Ovary (tissue), 10 donors: ENCODE data around the gene DGUOK. TPM values are rescaled to one million over a fixed set of nuclear protein-coding genes. Genes with fewer than 3 reads are reported as not detected.
"Not testable (repeated sequence)": the region's sequence is repeated elsewhere in the genome, so short reads cannot be mapped to it uniquely, and the experiment has no call there.

Experiments used
- DNase-seq, 5 donors: peaks; one replicate each; pipeline ENCODE4 v3.0.0-alpha.2; 2019 to 2020
- H3K27ac ChIP-seq, 2 donors: fragments of 200-600 bp; one replicate each; pipeline versions ENCODE4 v1.5.1 to v1.8.0; 2019 to 2022
- H3K27me3 ChIP-seq: fragments of 200-600 bp; one replicate; pipeline ENCODE4 v1.8.0; 2022
- H3K36me3 ChIP-seq: fragments of 200-600 bp; sonication (generic); one replicate; pipeline ENCODE4 v1.5.1; 2019
- H3K4me1 ChIP-seq: one replicate; pipeline ENCODE4 v1.8.1; 2013; ENCODE audit warnings: mild to moderate bottlenecking, moderate library complexity; ENCODE audit not compliant: insufficient read depth
- H3K4me3 ChIP-seq: fragments of 200-600 bp; sonication (generic); one replicate; pipeline ENCODE4 v1.5.1; 2017
- H3K9me3 ChIP-seq, 2 donors: fragments of 200-600 bp in 1 of 2; sonication (generic) in 1 of 2; one replicate each; pipeline versions ENCODE4 v1.5.1 to v1.8.1; 2013 to 2019; ENCODE audit warnings: mild to moderate bottlenecking in 1 of 2, moderate library complexity in 1 of 2
- EP300 ChIP-seq: sonication (generic); formaldehyde crosslinking; IDR thresholded peaks from one replicate; pipeline ENCODE4 v1.6.1; 2017; ENCODE audit warnings: antibody characterized with exemption
- POLR2A ChIP-seq: fragments of 450-650 bp; IDR thresholded peaks from one replicate; pipeline ENCODE4 v1.6.1; 2017; ENCODE audit warnings: antibody characterized with exemption, mild to moderate bottlenecking, moderate library complexity
- WGBS, 3 donors: extraction: QIAGEN DNeasy Blood & Tissue Kit in 1 of 3; methylation state at CpG; one replicate each; pipeline versions ENCODE4 v1.1.5 to v1.1.7; 2013 to 2017; 5-methylcytosine and 5-hydroxymethylcytosine counted together
- intact Hi-C, 4 donors: fragments of 100-400 bp; cut with DNase I; formaldehyde crosslinking; loops; one replicate each; pipeline versions ENCODE4 v1.11.0 to v1.15.1; 2022 to 2023
- long read RNA-seq, 3 donors: library from polyadenylated mRNA in 2 of 3; unstranded in 2 of 3; transcript quantifications; one replicate each; pipeline ENCODE4 v2.0.0 and lab custom pipeline, GENCODE V29; 2021 to 2026
- polyA plus RNA-seq, 2 donors: library from polyadenylated mRNA; stranded (reverse); fragments of 200-250 nt in 1 of 2; fragments of 350-450 nt in 1 of 2; fragmentation: Illumina TruSeq in 1 of 2; extraction: RNeasy Lipid Tissue Mini Kit (QIAGEN cat#74804) in 1 of 2; gene quantifications; one replicate each; pipeline ENCODE4 v1.2.3, GENCODE V29; 2013 to 2014
- total RNA-seq, 7 donors: library from RNA; depleted of rRNA in 2 of 7; stranded (reverse); fragments of >200 nt in 2 of 7; fragmentation: NEBNext Ultra II Directional in 3 of 7; extraction: Animal tissue kit (Norgen Biotek cat#: 25700) in 3 of 7; gene quantifications; one replicate each; pipeline versions ENCODE4 v1.1.0 to v1.2.4, GENCODE V29; 2016 to 2023
- TF ChIP-seq, protein P1 (sequence below), 3 donors: fragments of 450-650 bp in 2 of 3; fragments of 200-600 bp in 1 of 3; IDR thresholded peaks; one replicate each; pipeline versions ENCODE4 v1.5.1 to v1.8.0; 2016 to 2022; ENCODE audit warnings: antibody characterized with exemption in 3 of 3, mild to moderate bottlenecking in 1 of 3
- donor health status: DM: no; HTN: no; CAD: no; lungs with moderate emphysema.
- donor health status: DM: no; HTN: no; CAD: no.
- donor health status: Bipolar disorder and iron deficiency.
- donor health status: DM: yes; HTN: yes; CAD: no.
- donor health status: DM: no; HTN: no; CAD: no.
- donor health status: DM: yes; HTN: yes; CAD: no.

The DGUOK gene
- total RNA-seq (10 to 100 TPM; 45.8 to 66.2 (median 52.4) TPM), polyA plus RNA-seq (10 to 100 TPM; 70.7 to 84.1 TPM)
- long read RNA-seq, donor 1, transcript DGUOK-201 (7 exons, 1,144 nt), result major isoform, 31 of 75 reads
- long read RNA-seq, donor 1, transcript DGUOK-203 (4 exons, 703 nt), result minor isoform, 5 of 75 reads
- long read RNA-seq, donor 1, transcript DGUOK-208 (6 exons, 1,029 nt), result minor isoform, 13 of 75 reads
- long read RNA-seq, donor 1, transcript DGUOK-202 (5 exons, 880 nt), result minor isoform, 8 of 75 reads
- long read RNA-seq, donor 1, partial matches to known transcripts, result 2 of 75 reads
- long read RNA-seq, donor 1, other reads (novel, unspliced or antisense), result 15 of 75 reads
- long read RNA-seq, donor 2, transcript DGUOK-203 (4 exons, 703 nt), result minor isoform, 14 of 72 reads
- long read RNA-seq, donor 2, transcript DGUOK-201 (7 exons, 1,144 nt), result minor isoform, 22 of 72 reads
- long read RNA-seq, donor 2, transcript DGUOK-208 (6 exons, 1,029 nt), result major isoform, 29 of 72 reads
- long read RNA-seq, donor 2, transcript DGUOK-202 (5 exons, 880 nt), result minor isoform, 5 of 72 reads
- long read RNA-seq, donor 2, partial matches to known transcripts, result 0 of 72 reads
- long read RNA-seq, donor 2, other reads (novel, unspliced or antisense), result 0 of 72 reads
- long read RNA-seq, donor 3, transcript DGUOK-202 (5 exons, 880 nt), result minor isoform, 5 of 71 reads
- long read RNA-seq, donor 3, transcript DGUOK-208 (6 exons, 1,029 nt), result minor isoform, 12 of 71 reads
- long read RNA-seq, donor 3, transcript DGUOK-201 (7 exons, 1,144 nt), result major isoform, 15 of 71 reads
- long read RNA-seq, donor 3, transcript DGUOK-203 (4 exons, 703 nt), result minor isoform, 14 of 71 reads
- long read RNA-seq, donor 3, partial matches to known transcripts, result 0 of 71 reads
- long read RNA-seq, donor 3, other reads (novel, unspliced or antisense), result 25 of 71 reads

DNA sequence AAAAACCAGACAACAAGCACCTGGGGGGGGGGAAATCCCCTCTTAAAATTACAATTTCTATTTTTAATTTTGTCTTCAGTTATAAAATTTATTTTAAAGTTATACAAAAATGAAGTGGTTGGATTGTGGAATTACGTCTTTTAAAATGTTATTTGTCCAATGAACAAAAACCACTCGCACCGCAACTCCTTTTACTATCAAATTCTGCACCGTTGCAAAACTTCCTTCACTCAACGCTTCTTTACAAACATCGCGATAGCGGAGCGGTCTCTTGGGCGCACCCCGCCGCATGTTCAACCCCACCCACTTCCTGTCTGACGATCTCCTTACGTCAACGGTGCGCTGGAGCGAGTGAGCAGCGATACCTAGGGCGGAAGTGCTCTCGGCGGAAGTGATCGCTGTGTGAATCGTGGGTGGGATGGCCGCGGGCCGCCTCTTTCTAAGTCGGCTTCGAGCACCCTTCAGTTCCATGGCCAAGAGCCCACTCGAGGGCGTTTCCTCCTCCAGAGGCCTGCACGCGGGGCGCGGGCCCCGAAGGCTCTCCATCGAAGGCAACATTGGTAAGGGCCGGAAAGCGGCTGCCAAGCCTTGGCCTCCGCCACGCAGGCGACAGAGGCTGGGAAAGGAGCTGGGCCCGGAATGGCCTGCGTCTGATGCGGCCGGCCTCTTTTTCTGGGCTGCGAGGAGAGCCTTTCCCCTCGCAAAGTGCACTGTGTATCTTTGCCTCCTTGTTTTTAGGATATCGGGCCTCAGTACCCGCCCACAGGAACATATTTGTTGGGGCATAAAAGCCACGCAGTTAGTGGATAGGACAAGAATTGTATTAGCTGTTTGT is at the start of gene DGUOK:
TSS of gene DGUOK (plus strand) at position 388 of the 835 bp plus-strand sequence. CDS start at position 419, 31 bp downstream.
- 0 to 1% (median 0%) methylated on average over 50 of the region's 50 CpGs for WGBS, 3 donors
- TF ChIP-seq POLR2A (peak; percentile 97), EP300 (peak; percentile 68)
- TF ChIP-seq, protein P1, sequence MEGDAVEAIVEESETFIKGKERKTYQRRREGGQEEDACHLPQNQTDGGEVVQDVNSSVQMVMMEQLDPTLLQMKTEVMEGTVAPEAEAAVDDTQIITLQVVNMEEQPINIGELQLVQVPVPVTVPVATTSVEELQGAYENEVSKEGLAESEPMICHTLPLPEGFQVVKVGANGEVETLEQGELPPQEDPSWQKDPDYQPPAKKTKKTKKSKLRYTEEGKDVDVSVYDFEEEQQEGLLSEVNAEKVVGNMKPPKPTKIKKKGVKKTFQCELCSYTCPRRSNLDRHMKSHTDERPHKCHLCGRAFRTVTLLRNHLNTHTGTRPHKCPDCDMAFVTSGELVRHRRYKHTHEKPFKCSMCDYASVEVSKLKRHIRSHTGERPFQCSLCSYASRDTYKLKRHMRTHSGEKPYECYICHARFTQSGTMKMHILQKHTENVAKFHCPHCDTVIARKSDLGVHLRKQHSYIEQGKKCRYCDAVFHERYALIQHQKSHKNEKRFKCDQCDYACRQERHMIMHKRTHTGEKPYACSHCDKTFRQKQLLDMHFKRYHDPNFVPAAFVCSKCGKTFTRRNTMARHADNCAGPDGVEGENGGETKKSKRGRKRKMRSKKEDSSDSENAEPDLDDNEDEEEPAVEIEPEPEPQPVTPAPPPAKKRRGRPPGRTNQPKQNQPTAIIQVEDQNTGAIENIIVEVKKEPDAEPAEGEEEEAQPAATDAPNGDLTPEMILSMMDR (IDR thresholded peaks at IDR 0.05), result peak in 1 of 3 donors; percentile 4
- intact Hi-C loops, result loop anchor here in 1 of 4 donors (5.0 to 10.0 kb wide), 2 partner anchors 76 to 92 kb away; no protein-coding TSS in a partner anchor
- Histone ChIP-seq H3K4me1 (peaks cover 3% of the 10 kb centered on the region), H3K27ac (peak within 1 kb of the TSS; percentile 83 to 94), H3K9me3 (no peaks in the 10 kb centered on the region), H3K27me3 (no peaks in the 10 kb centered on the region), H3K4me3 (peak within 1 kb of the TSS; percentile 61), H3K36me3 (no peaks in the 10 kb centered on the region)
- peak; percentile 96 to 99 (median 97) for DNase-seq

- Histone ChIP-seq H3K4me3 (no peak overlapping the region), H3K36me3 (no peaks in the 10 kb centered on the region), H3K4me1 (no peaks in the 10 kb centered on the region), H3K27me3 (peaks cover 2% of the 10 kb centered on the region), H3K9me3 (no peaks in the 10 kb centered on the region), H3K27ac (no peak overlapping the region)
- intact Hi-C loops, result no loop called here
- TF ChIP-seq, protein P1 (IDR thresholded peaks at IDR 0.05), result no peak
- TF ChIP-seq POLR2A (no peak), EP300 (no peak)
- DNase-seq, result no peak
- WGBS, 3 donors, result 40 to 58% (median 47%) methylated on average over 9 of the region's 9 CpGs
These were observed 49.4 kb upstream of the DGUOK start for GRCh38 chr2:73877071-73877802.

- H3K9me3 ChIP-seq, H3K27ac ChIP-seq, H3K4me1 ChIP-seq, DNase-seq, intact Hi-C loops, H3K27me3 ChIP-seq, H3K36me3 ChIP-seq, H3K4me3 ChIP-seq: not testable (repeated sequence)
- 90 to 94% (median 91%) methylated on average over 5 of the region's 5 CpGs for WGBS, 3 donors
These were observed 48.7 kb upstream of the DGUOK start for GRCh38 chr2:73877984-73878383.

- WGBS, 3 donors, result 49 to 58% (median 52%) methylated on average over 2 of the region's 2 CpGs
- intact Hi-C loops, result no loop called here
These were observed 41.3 kb upstream of the DGUOK start for GRCh38 chr2:73885406-73885805.

More at GRCh38 chr2:73885406-73885805, 41.3 kb upstream of the DGUOK start:
- DNase-seq, result no peak
- TF ChIP-seq POLR2A (no peak), EP300 (no peak)
- TF ChIP-seq, protein P1 (IDR thresholded peaks at IDR 0.05), result no peak
- no peak overlapping the region for H3K4me3 ChIP-seq
- H3K36me3 ChIP-seq, result no peaks in the 10 kb centered on the region
- no peaks in the 10 kb centered on the region for H3K9me3 ChIP-seq
- H3K27me3 ChIP-seq, result no peaks in the 10 kb centered on the region
- no peak overlapping the region for H3K27ac ChIP-seq
- no peaks in the 10 kb centered on the region for H3K4me1 ChIP-seq
